ENCODE measurements around the gene ZNF638.
A peak's percentile ranks its signal among the peaks of the same experiment; 100 is the strongest.
"Not testable (repeated sequence)": the region's sequence is repeated elsewhere in the genome, so short reads cannot be mapped to it uniquely, and the experiment has no call there.

The ZNF638 gene

GRCh38 chr2:71331581-71332434 lies at the start of gene ZNF638:
TSS of gene ZNF638 (plus strand) at chr2:71331782. CDS start at chr2:71348955, 17,173 bp downstream.
- DNase-seq: peak; percentile 98 to 99 (median 99)

GRCh38 chr2:71281950-71282349 lies 49.6 kb upstream of the ZNF638 start:
- no peak for DNase-seq

GRCh38 chr2:71282493-71282892 lies 49.1 kb upstream of the ZNF638 start:
- DNase-seq: peak in 2 of 3 donors; percentile 11 to 20

GRCh38 chr2:71283131-71283530 lies 48.5 kb upstream of the ZNF638 start:
- no peak for DNase-seq

GRCh38 chr2:71285706-71286105 lies 45.9 kb upstream of the ZNF638 start:
- DNase-seq: no peak

- DNase-seq: no peak
Measured at GRCh38 chr2:71291398-71291797, 40.2 kb upstream of the ZNF638 start.

- DNase-seq: no peak
Measured at GRCh38 chr2:71292159-71292558, 39.4 kb upstream of the ZNF638 start.

- no peak for DNase-seq
Measured at GRCh38 chr2:71298914-71299313, 32.7 kb upstream of the ZNF638 start.

GRCh38 chr2:71299507-71299906 lies 32.1 kb upstream of the ZNF638 start:
- DNase-seq: peak; percentile 48 to 64 (median 54)

- DNase-seq: no peak
Measured at GRCh38 chr2:71303849-71304248, 27.7 kb upstream of the ZNF638 start.

GRCh38 chr2:71306762-71307161 lies 24.8 kb upstream of the ZNF638 start:
- no peak for DNase-seq

- no peak for DNase-seq
Measured at GRCh38 chr2:71313016-71313766, 18.4 kb upstream of the ZNF638 start.

- no peak for DNase-seq
Measured at GRCh38 chr2:71317060-71317459, 14.5 kb upstream of the ZNF638 start.

- DNase-seq: not testable (repeated sequence)
Measured at GRCh38 chr2:71317900-71318299, 13.7 kb upstream of the ZNF638 start.

GRCh38 chr2:71323386-71323785 lies 8.2 kb upstream of the ZNF638 start:
- DNase-seq: no peak

GRCh38 chr2:71326968-71327367 lies 4.6 kb upstream of the ZNF638 start:
- DNase-seq: no peak

- no peak for DNase-seq
Measured at GRCh38 chr2:71327916-71328315, 3.7 kb upstream of the ZNF638 start.

GRCh38 chr2:71330155-71330554 lies 1.4 kb upstream of the ZNF638 start:
- DNase-seq: no peak

GRCh38 chr2:71330585-71331330 lies 824 bp upstream of the ZNF638 start:
- no peak for DNase-seq

- DNase-seq: not testable (repeated sequence)
Measured at GRCh38 chr2:71331331-71331580, 326 bp upstream of the ZNF638 start.

- no peak for DNase-seq
Measured at GRCh38 chr2:71332435-71332796, 834 bp downstream of the ZNF638 start.

- peak; percentile 1 to 44 (median 40) for DNase-seq
Measured at GRCh38 chr2:71333619-71334018, 2.0 kb downstream of the ZNF638 start.

- no peak for DNase-seq
Measured at GRCh38 chr2:71336384-71336783, 4.8 kb downstream of the ZNF638 start.

GRCh38 chr2:71336802-71337201 lies 5.2 kb downstream of the ZNF638 start:
- peak; percentile 21 to 65 (median 55) for DNase-seq
